ENCODE results near the gene ARHGEF28. TPM values are rescaled to one million over a fixed set of nuclear protein-coding genes. Genes with fewer than 3 reads are reported as not detected.

The ARHGEF28 gene
- total RNA-seq, 6 experiments from 2014 or later, result 3.0 to 14.9 (median 6.4) TPM

- intact Hi-C loops (cut with DNase I), result no loop called here
- no peak overlapping the region for H3K4me3 ChIP-seq
- WGBS (ENCODE audit: insufficient coverage, low coverage, low lambda C conversion rate, missing lambda C conversion rate), result 77% methylated on average over 4 of the region's 4 CpGs
- TF ChIP-seq CTCF (IDR thresholded peaks at IDR 0.05) (no peak), POLR2A (IDR thresholded peaks at IDR 0.05) (no peak)
- no peaks in the 10 kb centered on the region for H3K27me3 ChIP-seq
- H3K9me3 ChIP-seq, result no peaks in the 10 kb centered on the region
- H3K36me3 ChIP-seq, result no peaks in the 10 kb centered on the region
- H3K27ac ChIP-seq, result no peak overlapping the region
- peaks cover 0 to 17% (median 7%) of the 10 kb centered on the region in 4 donors for H3K4me1 ChIP-seq
- no peak for ATAC-seq
- no peak for DNase-seq
Measured at GRCh38 chr5:73917891-73918290, 291.9 kb downstream of the ARHGEF28 start.

DNA sequence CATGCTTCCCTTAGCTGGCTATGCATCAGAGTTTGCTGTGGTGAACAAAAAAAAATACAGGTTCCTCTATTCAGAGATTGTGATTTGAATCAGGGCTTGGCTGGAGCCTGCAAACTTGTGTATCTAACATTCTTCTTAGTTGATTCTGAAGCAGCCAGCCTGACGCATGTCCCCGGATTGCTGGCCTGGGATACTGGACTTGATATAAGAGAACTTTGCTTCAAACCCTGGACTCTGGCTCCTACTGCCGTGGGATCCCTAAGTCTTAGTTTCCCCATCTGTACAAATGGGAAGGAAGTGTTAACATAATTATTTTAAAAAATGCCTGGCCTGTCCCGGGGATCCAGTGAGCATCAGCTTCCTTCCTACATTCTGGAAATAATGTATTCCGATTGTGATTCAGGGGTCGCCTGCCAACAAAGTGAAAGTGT is 292.8 kb downstream of the ARHGEF28 start:
- no peaks in the 10 kb centered on the region for H3K36me3 ChIP-seq
- intact Hi-C loops (cut with DNase I), result no loop called here
- no peak for ATAC-seq
- no peak for DNase-seq
- 51% methylated on average over 6 of the region's 6 CpGs for WGBS (ENCODE audit: insufficient coverage, low coverage, low lambda C conversion rate, missing lambda C conversion rate)
- H3K27me3 ChIP-seq, result no peaks in the 10 kb centered on the region
- H3K4me3 ChIP-seq, result no peak overlapping the region
- peaks cover 0 to 17% (median 7%) of the 10 kb centered on the region in 4 donors for H3K4me1 ChIP-seq
- TF ChIP-seq POLR2A (IDR thresholded peaks at IDR 0.05) (no peak), CTCF (IDR thresholded peaks at IDR 0.05) (no peak)
- no peak overlapping the region for H3K27ac ChIP-seq
- H3K9me3 ChIP-seq, result no peaks in the 10 kb centered on the region

- Histone ChIP-seq H3K9me3 (no peaks in the 10 kb centered on the region), H3K27me3 (no peaks in the 10 kb centered on the region), H3K4me3 (no peak overlapping the region), H3K36me3 (no peaks in the 10 kb centered on the region), H3K4me1 (peaks cover 0 to 17% (median 6%) of the 10 kb centered on the region in 4 donors), H3K27ac (no peak overlapping the region)
- intact Hi-C loops (cut with DNase I), result no loop called here
- ATAC-seq (peak in 1 of 4 donors; percentile 43), DNase-seq (no peak)
- TF ChIP-seq POLR2A (IDR thresholded peaks at IDR 0.05) (no peak), CTCF (IDR thresholded peaks at IDR 0.05) (no peak)
- 14% methylated on average over 3 of the region's 3 CpGs for WGBS (ENCODE audit: insufficient coverage, low coverage, low lambda C conversion rate, missing lambda C conversion rate)
Measured at GRCh38 chr5:73921741-73922140, 295.7 kb downstream of the ARHGEF28 start.

DNA sequence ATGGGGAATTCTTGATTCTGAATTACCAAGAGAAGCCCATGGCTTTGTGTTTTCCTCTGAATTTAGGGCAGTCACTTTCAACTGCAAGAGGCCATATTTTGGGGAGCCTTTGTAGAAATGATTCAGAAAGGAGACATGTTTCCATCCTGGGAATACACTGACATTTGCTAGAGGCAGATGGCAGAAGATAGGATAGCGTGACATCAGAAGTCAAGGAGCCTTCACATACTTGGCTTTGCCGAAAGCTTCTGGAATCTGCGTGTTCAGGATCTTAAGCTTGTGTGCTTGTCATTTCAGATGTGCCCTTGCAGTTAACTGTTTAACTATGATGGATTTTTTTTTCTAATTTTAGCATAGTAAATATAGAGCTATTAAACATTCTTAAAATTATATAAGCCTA is 296.2 kb downstream of the ARHGEF28 start:
- TF ChIP-seq POLR2A (IDR thresholded peaks at IDR 0.05), result no peak
- no peak for TF ChIP-seq CTCF (IDR thresholded peaks at IDR 0.05)
- peaks cover 0 to 13% (median 4%) of the 10 kb centered on the region in 4 donors for H3K4me1 ChIP-seq
- no peaks in the 10 kb centered on the region for H3K27me3 ChIP-seq
- H3K36me3 ChIP-seq, result no peaks in the 10 kb centered on the region
- no peak overlapping the region for H3K4me3 ChIP-seq
- H3K27ac ChIP-seq, result no peak overlapping the region
- no peak for DNase-seq
- intact Hi-C loops (cut with DNase I), result no loop called here
- no peaks in the 10 kb centered on the region for H3K9me3 ChIP-seq
- ATAC-seq, result no peak
- WGBS (ENCODE audit: insufficient coverage, low coverage, low lambda C conversion rate, missing lambda C conversion rate), result 77% methylated on average over 3 of the region's 3 CpGs

All from right lobe of liver (tissue), 6 donors.